HG03457 (cell line): Measurements from ENCODE around the gene GRM1.

Source experiments
- ATAC-seq: cut with Tn5 transposase; IDR thresholded peaks from one replicate; pipeline ENCODE4 v1.9.1; 2021; ENCODE audit warnings: moderate number of reproducible peaks; ENCODE audit not compliant: unreplicated experiment

Gene GRM1

DNA sequence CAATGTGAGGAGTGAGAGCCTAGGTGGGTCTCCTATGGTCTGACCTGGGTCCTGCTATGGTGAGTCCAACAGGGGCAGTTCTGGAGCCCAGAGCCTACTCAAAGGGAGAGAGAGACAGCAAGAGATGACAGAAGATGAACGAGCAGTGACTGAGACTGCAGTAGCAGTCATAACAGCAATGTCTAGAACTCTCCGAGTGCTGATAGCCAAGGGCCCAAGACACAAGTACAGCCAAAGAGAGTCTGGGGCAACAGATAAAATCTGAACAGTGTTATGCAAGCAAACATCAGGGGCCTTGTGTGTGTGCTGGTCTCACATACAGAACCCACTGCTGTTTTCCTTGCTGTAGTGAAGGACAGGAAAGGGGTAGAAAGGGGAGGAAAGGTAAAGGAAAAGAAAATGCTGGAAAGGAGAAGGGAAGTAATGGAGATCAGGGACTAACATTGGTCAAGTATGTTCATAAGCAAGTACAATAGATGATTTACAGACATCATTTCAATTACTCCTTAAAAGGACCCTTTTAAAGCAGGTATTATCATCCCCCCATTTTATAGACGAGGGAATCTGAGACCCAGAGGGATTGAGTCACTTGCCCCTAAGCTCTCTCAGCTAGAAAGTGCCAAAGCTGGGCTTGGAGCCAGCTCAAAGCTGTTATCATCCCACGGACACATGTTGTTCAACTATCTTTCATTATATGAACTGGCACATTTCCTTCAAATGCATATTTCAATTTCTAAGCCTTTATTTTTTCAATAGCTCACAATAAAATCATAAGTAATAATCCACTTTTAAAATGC, 332.5 kb downstream of the GRM1 start:
- ATAC-seq: no peak

GRCh38 chr6:146363838-146364607, 335.2 kb downstream of the GRM1 start:
- no peak for ATAC-seq

DNA sequence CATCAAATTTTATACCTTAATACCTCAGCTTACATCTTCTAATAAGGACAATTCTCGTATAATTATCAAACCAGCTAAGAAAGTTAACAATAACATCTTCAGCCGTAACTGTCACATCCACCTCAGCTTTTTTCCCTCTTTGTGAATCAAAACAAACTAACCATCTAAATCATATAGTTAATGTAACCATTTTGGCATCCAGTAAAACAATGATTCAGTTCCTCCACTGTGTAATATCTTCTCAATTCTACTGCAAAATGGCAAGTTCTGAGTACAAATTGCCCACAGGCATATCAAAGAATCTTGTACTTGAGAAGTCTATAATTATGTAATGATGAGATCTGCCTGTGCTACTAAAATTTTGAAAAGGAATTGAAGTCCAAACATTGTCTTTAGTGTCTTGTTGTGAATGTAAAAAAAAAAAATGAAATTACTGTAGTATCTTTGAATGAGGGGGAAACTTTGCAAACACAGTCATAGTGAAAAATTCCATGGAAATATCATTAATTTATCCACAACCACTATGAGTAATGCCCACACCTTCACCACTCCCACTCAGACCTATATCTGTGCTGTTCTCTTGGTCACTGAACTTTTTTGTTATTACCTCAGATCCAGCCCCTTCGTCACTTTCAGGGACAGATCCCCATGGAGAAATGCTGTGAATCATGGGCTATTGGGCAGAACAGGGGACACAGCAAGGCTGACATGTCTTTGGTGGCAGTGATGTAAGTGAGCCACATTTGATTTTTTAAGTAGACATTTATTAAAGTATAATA, 336.1 kb downstream of the GRM1 start:
- no peak for ATAC-seq

DNA sequence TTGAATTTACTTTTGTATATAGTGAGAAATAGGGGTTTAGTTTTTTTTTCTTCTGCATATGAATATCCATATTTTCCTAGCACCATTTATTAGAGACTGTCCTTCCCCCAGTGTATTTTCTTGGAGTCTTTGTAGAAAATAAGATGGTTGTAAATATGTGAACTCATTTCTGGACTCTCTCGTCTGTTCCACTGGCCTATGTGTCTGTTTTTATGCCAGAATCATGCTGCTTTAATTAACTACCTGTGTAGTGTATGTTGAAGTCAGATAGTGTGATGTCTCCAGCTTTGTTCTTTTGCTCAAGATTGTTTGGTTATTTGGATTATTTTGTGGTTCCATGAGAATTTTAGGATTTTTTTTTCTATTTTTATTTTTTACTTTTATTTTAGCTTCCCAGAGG, 338.2 kb downstream of the GRM1 start:
- ATAC-seq: no peak

- no peak for ATAC-seq
Observed at GRCh38 chr6:146369866-146370265, 341.0 kb downstream of the GRM1 start.

DNA sequence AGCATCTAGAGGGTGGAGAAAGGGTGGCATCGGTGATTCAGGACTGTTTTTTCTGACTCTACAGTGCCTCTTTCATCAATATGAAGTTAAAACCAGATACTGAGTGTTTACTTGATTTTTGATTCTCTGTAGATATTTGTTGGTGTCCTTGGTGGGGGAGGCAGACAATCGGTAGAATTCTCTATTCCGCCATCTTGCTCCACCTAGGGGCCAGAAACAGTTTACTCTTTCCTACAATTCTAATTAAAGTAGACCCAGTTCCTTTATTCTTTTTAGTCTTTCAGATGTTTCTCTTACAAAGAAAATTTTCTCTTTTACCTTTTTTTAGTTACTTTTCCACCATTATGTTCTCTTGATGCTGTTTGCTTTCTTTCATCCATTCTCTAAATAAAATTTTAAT, 352.6 kb downstream of the GRM1 start:
- ATAC-seq: no peak

- no peak for ATAC-seq
Observed at GRCh38 chr6:146388736-146389364, 360.0 kb downstream of the GRM1 start.

GRCh38 chr6:146389740-146390139, 360.9 kb downstream of the GRM1 start:
- ATAC-seq: no peak

GRCh38 chr6:146397638-146398037, 368.8 kb downstream of the GRM1 start:
- ATAC-seq: no peak

DNA sequence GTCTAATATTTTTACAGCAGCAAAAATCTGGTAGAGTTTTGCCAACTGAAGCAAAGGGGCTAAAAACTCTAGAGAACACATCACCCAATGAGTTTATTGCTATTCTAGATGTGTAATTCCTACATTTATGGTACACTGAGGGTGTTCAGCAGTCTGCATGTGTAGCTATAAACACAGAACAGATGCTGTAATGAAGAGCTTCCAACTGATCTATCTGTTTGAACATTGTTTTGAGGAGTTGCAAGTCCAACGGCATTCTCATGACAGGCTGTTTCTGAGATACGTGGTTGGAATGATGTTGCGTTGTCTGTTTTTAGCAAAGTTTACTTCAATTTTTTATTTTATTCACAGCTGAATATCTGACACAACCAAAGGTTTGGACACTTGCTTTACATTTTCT, 373.6 kb downstream of the GRM1 start:
- ATAC-seq: no peak

- ATAC-seq: no peak
Observed at GRCh38 chr6:146408583-146408982, 379.7 kb downstream of the GRM1 start.

GRCh38 chr6:146410851-146411595, 382.2 kb downstream of the GRM1 start:
- no peak for ATAC-seq

GRCh38 chr6:146419576-146419975, 390.7 kb downstream of the GRM1 start:
- no peak for ATAC-seq

DNA sequence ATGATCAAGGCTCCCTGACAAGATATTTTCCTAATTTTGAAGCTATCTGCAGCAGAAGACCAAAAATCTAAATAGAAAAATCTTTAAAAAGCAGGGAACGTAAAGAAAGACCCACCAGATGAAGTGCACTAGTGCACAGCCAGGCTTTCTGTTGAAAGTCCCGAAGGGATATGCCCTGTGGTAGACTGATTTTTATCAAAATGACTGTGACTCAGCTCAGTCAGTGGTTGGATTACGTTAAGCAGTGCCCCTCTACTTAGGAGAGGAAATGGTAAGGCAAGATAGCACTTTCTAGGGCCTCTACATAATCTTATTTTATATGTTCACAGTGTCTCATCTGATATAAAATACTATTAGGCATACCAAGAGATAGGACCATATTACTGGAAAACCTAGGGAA, 391.4 kb downstream of the GRM1 start:
- ATAC-seq: no peak

GRCh38 chr6:146422789-146423375, 394.0 kb downstream of the GRM1 start:
- no peak for ATAC-seq

- no peak for ATAC-seq
Observed at GRCh38 chr6:146423452-146423851, 394.6 kb downstream of the GRM1 start.

DNA sequence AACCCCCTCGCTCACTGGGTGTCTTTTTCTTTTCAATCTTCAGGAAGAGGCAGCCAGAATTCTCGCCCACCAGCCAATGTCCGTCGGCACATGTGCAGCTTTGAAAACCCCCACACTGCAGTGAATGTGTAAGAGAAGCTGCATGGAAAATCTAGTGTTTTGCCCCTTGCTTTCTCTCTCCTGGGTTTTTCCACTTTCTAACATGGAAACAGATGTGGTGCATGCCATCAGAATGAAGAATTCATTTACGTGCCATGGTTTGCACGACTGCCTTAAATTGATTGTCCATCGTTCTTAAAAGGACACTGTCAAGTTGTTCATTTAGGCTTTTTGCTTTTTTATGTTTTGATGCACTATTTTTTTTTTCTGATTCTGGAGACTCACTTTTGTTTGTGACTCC, 397.7 kb downstream of the GRM1 start:
- ATAC-seq: no peak

GRCh38 chr6:146429831-146430230, 401.0 kb downstream of the GRM1 start:
- no peak for ATAC-seq

DNA sequence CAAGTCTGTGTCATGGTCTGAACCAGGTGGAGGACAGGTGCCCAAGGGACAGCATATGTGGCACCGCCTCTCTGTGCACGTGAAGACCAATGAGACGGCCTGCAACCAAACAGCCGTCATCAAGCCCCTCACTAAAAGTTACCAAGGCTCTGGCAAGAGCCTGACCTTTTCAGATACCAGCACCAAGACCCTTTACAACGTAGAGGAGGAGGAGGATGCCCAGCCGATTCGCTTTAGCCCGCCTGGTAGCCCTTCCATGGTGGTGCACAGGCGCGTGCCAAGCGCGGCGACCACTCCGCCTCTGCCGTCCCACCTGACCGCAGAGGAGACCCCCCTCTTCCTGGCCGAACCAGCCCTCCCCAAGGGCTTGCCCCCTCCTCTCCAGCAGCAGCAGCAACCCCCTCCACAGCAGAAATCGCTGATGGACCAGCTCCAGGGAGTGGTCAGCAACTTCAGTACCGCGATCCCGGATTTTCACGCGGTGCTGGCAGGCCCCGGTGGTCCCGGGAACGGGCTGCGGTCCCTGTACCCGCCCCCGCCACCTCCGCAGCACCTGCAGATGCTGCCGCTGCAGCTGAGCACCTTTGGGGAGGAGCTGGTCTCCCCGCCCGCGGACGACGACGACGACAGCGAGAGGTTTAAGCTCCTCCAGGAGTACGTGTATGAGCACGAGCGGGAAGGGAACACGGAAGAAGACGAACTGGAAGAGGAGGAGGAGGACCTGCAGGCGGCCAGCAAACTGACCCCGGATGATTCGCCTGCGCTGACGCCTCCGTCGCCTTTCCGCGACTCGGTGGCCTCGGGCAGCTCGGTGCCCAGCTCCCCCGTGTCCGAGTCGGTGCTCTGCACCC, 405.2 kb downstream of the GRM1 start:
- no peak for ATAC-seq
